IMR-90 (cell line): Measurements from ENCODE around the gene PIEZO1. TPM values are rescaled to one million over a fixed set of nuclear protein-coding genes. Genes with fewer than 3 reads are reported as not detected.

ENCODE experiments used
- ATAC-seq: fragments of 200-7000 bp; cut with Tn5 transposase; 2 replicates; pipeline ENCODE4 v1.9.1; 2020; ENCODE audit warnings: low read depth, mild to moderate bottlenecking, moderate library complexity
- BruUV-seq: library from RNA; stranded (reverse); fragments of 400-500 nt; replicated peaks from 2 replicates; lab custom pipeline; 2021; lab: Mats Ljungman, UMichigan
- CTCF ChIA-PET: fragments of 300-600 bp; formaldehyde crosslinking; extraction: SDS; loops from one replicate; lab custom pipeline; 2021; ENCODE audit warnings: antibody characterized with exemption; lab: Yijun Ruan, JAX
- POLR2A ChIA-PET: fragments of 300-600 bp; sonication (Branson Sonifier 250); formaldehyde crosslinking; loops from one replicate; lab custom pipeline; 2022; ENCODE audit warnings: antibody characterized with exemption; ENCODE audit not compliant: unreplicated experiment; lab: Charles Lee
- DNase-seq: peaks from one replicate; pipeline ENCODE4 v3.0.0; 2013
- H2AFZ ChIP-seq: replicated peaks from 2 replicates; pipeline ENCODE3; 2013; ENCODE audit warnings: low read length, mild to moderate bottlenecking; ENCODE audit not compliant: poor library complexity
- H2AK5ac ChIP-seq: 2 replicates; pipeline ENCODE4 v1.6.1; 2013; ENCODE audit warnings: low read depth, low read length, inconsistent platforms
- H2AK9ac ChIP-seq: replicated peaks from 2 replicates; pipeline ENCODE3; 2013; ENCODE audit warnings: mild to moderate bottlenecking, low read depth, low read length, moderate library complexity; ENCODE audit not compliant: poor library complexity
- H2BK120ac ChIP-seq: 2 replicates; pipeline ENCODE4 v1.6.1; 2013; ENCODE audit warnings: low read depth, low read length, inconsistent platforms
- H2BK15ac ChIP-seq: 3 replicates; pipeline ENCODE4 v1.6.1; 2013; ENCODE audit warnings: low read depth, low read length, inconsistent platforms
- H2BK20ac ChIP-seq: 2 replicates; pipeline ENCODE4 v1.6.1; 2013; ENCODE audit warnings: low read depth, mild to moderate bottlenecking, inconsistent platforms, low read length, moderate library complexity
- H2BK5ac ChIP-seq: 2 replicates; pipeline ENCODE4 v1.6.1; 2013; ENCODE audit warnings: mild to moderate bottlenecking, low read depth, low read length, inconsistent platforms; ENCODE audit not compliant: poor library complexity, severe bottlenecking
- H3K14ac ChIP-seq: replicated peaks from 2 replicates; pipeline ENCODE4 v1.6.1; 2013; ENCODE audit warnings: low read depth, low read length, inconsistent platforms
- H3K18ac ChIP-seq: 2 replicates; pipeline ENCODE4 v1.6.1; 2013; ENCODE audit warnings: low read depth, low read length, control low read depth
- H3K23ac ChIP-seq: 2 replicates; pipeline ENCODE4 v1.6.1; 2013; ENCODE audit warnings: low read depth, low read length, inconsistent platforms
- H3K27ac ChIP-seq: 2 replicates; pipeline ENCODE4 v1.5.1; 2013; ENCODE audit warnings: mild to moderate bottlenecking, control low read depth, low read length; ENCODE audit not compliant: insufficient read depth
- H3K27me3 ChIP-seq: 2 replicates; pipeline ENCODE4 v1.6.1; 2013; ENCODE audit warnings: low read length; ENCODE audit not compliant: control insufficient read depth, insufficient read depth
- H3K36me3 ChIP-seq: 2 replicates; pipeline ENCODE4 v1.6.1; 2013; ENCODE audit warnings: low read length, mixed read lengths; ENCODE audit not compliant: control insufficient read depth, insufficient read depth
- H3K4ac ChIP-seq: 2 replicates; pipeline ENCODE4 v1.6.1; 2013; ENCODE audit warnings: low read depth, low read length, inconsistent platforms
- H3K4me1 ChIP-seq: 2 replicates; pipeline ENCODE4 v1.6.1; 2013; ENCODE audit warnings: low read length, mixed read lengths; ENCODE audit not compliant: control insufficient read depth, insufficient read depth
- H3K4me2 ChIP-seq: 2 replicates; pipeline ENCODE4 v1.6.1; 2013; ENCODE audit warnings: low read depth, mild to moderate bottlenecking, control low read depth, low read length, moderate library complexity
- H3K4me3 ChIP-seq: 2 replicates; pipeline ENCODE4 v1.5.1; 2013; ENCODE audit warnings: low read depth, mild to moderate bottlenecking, control low read depth, low read length, moderate library complexity; ENCODE audit not compliant: insufficient read depth
- H3K56ac ChIP-seq: 2 replicates; pipeline ENCODE4 v1.6.1; 2013; ENCODE audit warnings: low read length, inconsistent platforms; ENCODE audit not compliant: insufficient read depth; ENCODE audit errors: extremely low read depth
- H3K79me1 ChIP-seq, 2 experiments: 2 replicates each; pipeline ENCODE4 v1.6.1; 2013; ENCODE audit warnings: low read length in 2 of 2, inconsistent platforms in 1 of 2, low read depth in 1 of 2
- H3K9ac ChIP-seq: 2 replicates; pipeline ENCODE4 v1.6.1; 2013; ENCODE audit warnings: low read depth, low read length, control low read depth
- H3K9me1 ChIP-seq: 2 replicates; pipeline ENCODE4 v1.6.1; 2013; ENCODE audit warnings: low read length, inconsistent platforms; ENCODE audit not compliant: insufficient read depth
- H3K9me3 ChIP-seq: 2 replicates; pipeline ENCODE4 v1.6.1; 2013; ENCODE audit warnings: low read length; ENCODE audit not compliant: control insufficient read depth, insufficient read depth
- H4K20me1 ChIP-seq: 2 replicates; pipeline ENCODE4 v1.6.1; 2013; ENCODE audit warnings: low read length, inconsistent platforms; ENCODE audit not compliant: insufficient read depth
- H4K5ac ChIP-seq: 2 replicates; pipeline ENCODE4 v1.6.1; 2013; ENCODE audit warnings: mild to moderate bottlenecking, low read depth, low read length, control low read depth
- H4K8ac ChIP-seq, 2 experiments: 2 replicates each; pipeline ENCODE4 v1.6.1; 2013; ENCODE audit warnings: low read depth in 2 of 2, low read length in 2 of 2, control low read depth in 1 of 2, inconsistent platforms in 1 of 2
- H4K91ac ChIP-seq: 2 replicates; pipeline ENCODE4 v1.6.1; 2013; ENCODE audit warnings: low read depth, low read length, inconsistent platforms; ENCODE audit not compliant: insufficient read depth
- BHLHE40 ChIP-seq: fragments of 150-350 bp; IDR thresholded peaks from 2 replicates; pipeline ENCODE4 v1.6.1; 2016; ENCODE audit warnings: mild to moderate bottlenecking, low read depth, low read length
- FOS ChIP-seq: fragments of 150-350 bp; IDR thresholded peaks from 2 replicates; pipeline ENCODE4 v1.6.1; 2016; ENCODE audit warnings: low read depth, low read length
- MAZ ChIP-seq: IDR thresholded peaks from 2 replicates; pipeline ENCODE4 v1.6.1; 2012; ENCODE audit warnings: low read depth, mild to moderate bottlenecking, low read length, improper control_type of control experiment, moderate library complexity, borderline replicate concordance
- MXI1 ChIP-seq: IDR thresholded peaks from 2 replicates; pipeline ENCODE4 v1.6.1; 2012; ENCODE audit warnings: low read depth, mild to moderate bottlenecking, low read length, moderate library complexity, borderline replicate concordance
- NFE2L2 ChIP-seq: fragments of 150-350 bp; IDR thresholded peaks from 2 replicates; pipeline ENCODE4 v1.6.1; 2016; ENCODE audit warnings: low read depth, mild to moderate bottlenecking, low read length
- POLR2A ChIP-seq: IDR thresholded peaks from 2 replicates; pipeline ENCODE4 v1.6.1; 2012; ENCODE audit warnings: mild to moderate bottlenecking, low read depth, low read length
- RAD21 ChIP-seq: IDR thresholded peaks from 2 replicates; pipeline ENCODE4 v1.6.1; 2012; ENCODE audit warnings: low read length, improper control_type of control experiment
- SMC3 ChIP-seq: fragments of 150-350 bp; IDR thresholded peaks from 2 replicates; pipeline ENCODE4 v1.6.1; 2016; ENCODE audit warnings: low read depth, mild to moderate bottlenecking, antibody characterized with exemption, low read length, moderate library complexity
- WGBS, 2 experiments: methylation state at CpG; one replicate each; pipeline versions ENCODE4 v1.1.5 to v1.1.7; 2013; ENCODE audit warnings: missing lambda C conversion rate in 2 of 2; ENCODE audit not compliant: insufficient read length in 1 of 2; ENCODE audit errors: extremely low coverage in 2 of 2; 5-methylcytosine and 5-hydroxymethylcytosine counted together
- dilution Hi-C: fragments of 300-500 bp; cut with HindIII; formaldehyde crosslinking; loops from one replicate; pipeline ENCODE4 v1.14.3; 2018; ENCODE audit warnings: low sequenced_read_pairs; ENCODE audit not compliant: unreplicated experiment
- in situ Hi-C: fragments of 300-500 bp; cut with MboI; formaldehyde crosslinking; loops from 3 replicates; pipeline ENCODE4 v1.14.3; 2019; ENCODE audit warnings: low sequenced_read_pairs, inconsistent platforms, mixed read lengths
- intact Hi-C: fragments of 100-400 bp; cut with micrococcal nuclease; formaldehyde crosslinking; loops from 2 replicates; pipeline ENCODE4 v1.10.0; 2022
- polyA plus RNA-seq, 3 experiments: library from polyadenylated mRNA; depleted of rRNA; stranded (reverse); fragments of >200 nt; gene quantifications; 2 replicates each; pipeline ENCODE4 v1.2.3, GENCODE V29; 2012; ENCODE audit warnings: low replicate concordance in 1 of 3
- total RNA-seq: library from RNA; depleted of rRNA; stranded (reverse); fragments of >200 nt; gene quantifications from 2 replicates; pipeline ENCODE4 v1.2.3, GENCODE V29; 2012
- TF ChIP-seq, protein P1 (sequence below): fragments of 150-350 bp; IDR thresholded peaks from 2 replicates; pipeline ENCODE4 v1.6.1; 2017; ENCODE audit warnings: mild to moderate bottlenecking, antibody characterized with exemption, low read length, low read depth
- TF ChIP-seq, protein P2 (sequence below): fragments of 150-350 bp; IDR thresholded peaks from 2 replicates; pipeline ENCODE4 v1.6.1; 2016; ENCODE audit warnings: low read depth, mild to moderate bottlenecking, low read length, moderate library complexity, borderline replicate concordance
- TF ChIP-seq, protein P3 (sequence below): conservative IDR thresholded peaks from 2 replicates; pipeline ENCODE4 v1.5.1; 2012; ENCODE audit warnings: mild to moderate bottlenecking, low read depth, low read length, improper control_type of control experiment

The PIEZO1 gene
- total and polyA plus RNA-seq, 2 of the 4 experiments (the other 2 are of a cell fraction), result 36.2 to 372 TPM

- H3K4me1 ChIP-seq, result peaks cover 5% of the 10 kb centered on the region; the same call in 1 of the 2 replicates
- H3K79me1 ChIP-seq, result peaks cover 11 to 47% of the 10 kb centered on the region in 2 experiments; a peak in 3 of 4 replicates
- no peak overlapping the region for H3K4ac ChIP-seq
- H2BK5ac ChIP-seq, result no peak overlapping the region
- POLR2A ChIA-PET, result interaction anchor here (0.5 kb wide), 1 partner anchor 104 kb away, joined by 4 read pairs; no protein-coding TSS in a partner anchor
- no peak overlapping the region for H4K5ac ChIP-seq
- no peak for TF ChIP-seq NFE2L2
- TF ChIP-seq BHLHE40, result no peak
- TF ChIP-seq, protein P1, sequence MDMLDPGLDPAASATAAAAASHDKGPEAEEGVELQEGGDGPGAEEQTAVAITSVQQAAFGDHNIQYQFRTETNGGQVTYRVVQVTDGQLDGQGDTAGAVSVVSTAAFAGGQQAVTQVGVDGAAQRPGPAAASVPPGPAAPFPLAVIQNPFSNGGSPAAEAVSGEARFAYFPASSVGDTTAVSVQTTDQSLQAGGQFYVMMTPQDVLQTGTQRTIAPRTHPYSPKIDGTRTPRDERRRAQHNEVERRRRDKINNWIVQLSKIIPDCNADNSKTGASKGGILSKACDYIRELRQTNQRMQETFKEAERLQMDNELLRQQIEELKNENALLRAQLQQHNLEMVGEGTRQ, result no peak
- no peak for TF ChIP-seq MAZ
- TF ChIP-seq, protein P2, sequence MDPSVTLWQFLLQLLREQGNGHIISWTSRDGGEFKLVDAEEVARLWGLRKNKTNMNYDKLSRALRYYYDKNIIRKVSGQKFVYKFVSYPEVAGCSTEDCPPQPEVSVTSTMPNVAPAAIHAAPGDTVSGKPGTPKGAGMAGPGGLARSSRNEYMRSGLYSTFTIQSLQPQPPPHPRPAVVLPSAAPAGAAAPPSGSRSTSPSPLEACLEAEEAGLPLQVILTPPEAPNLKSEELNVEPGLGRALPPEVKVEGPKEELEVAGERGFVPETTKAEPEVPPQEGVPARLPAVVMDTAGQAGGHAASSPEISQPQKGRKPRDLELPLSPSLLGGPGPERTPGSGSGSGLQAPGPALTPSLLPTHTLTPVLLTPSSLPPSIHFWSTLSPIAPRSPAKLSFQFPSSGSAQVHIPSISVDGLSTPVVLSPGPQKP, result no peak
- TF ChIP-seq SMC3, result no peak
- no peak for TF ChIP-seq FOS
- TF ChIP-seq, protein P3, sequence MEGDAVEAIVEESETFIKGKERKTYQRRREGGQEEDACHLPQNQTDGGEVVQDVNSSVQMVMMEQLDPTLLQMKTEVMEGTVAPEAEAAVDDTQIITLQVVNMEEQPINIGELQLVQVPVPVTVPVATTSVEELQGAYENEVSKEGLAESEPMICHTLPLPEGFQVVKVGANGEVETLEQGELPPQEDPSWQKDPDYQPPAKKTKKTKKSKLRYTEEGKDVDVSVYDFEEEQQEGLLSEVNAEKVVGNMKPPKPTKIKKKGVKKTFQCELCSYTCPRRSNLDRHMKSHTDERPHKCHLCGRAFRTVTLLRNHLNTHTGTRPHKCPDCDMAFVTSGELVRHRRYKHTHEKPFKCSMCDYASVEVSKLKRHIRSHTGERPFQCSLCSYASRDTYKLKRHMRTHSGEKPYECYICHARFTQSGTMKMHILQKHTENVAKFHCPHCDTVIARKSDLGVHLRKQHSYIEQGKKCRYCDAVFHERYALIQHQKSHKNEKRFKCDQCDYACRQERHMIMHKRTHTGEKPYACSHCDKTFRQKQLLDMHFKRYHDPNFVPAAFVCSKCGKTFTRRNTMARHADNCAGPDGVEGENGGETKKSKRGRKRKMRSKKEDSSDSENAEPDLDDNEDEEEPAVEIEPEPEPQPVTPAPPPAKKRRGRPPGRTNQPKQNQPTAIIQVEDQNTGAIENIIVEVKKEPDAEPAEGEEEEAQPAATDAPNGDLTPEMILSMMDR, result no peak
- TF ChIP-seq MXI1, result no peak
- TF ChIP-seq RAD21, result no peak
- TF ChIP-seq POLR2A, result no peak
- in situ Hi-C loops, result no loop called here
- H3K27ac ChIP-seq, result no peak overlapping the region
- no peak for DNase-seq
- H2AFZ ChIP-seq, result no peak overlapping the region
- H4K20me1 ChIP-seq, result peaks cover 38% of the 10 kb centered on the region
- intact Hi-C loops, result no loop called here
- no peak overlapping the region for H4K91ac ChIP-seq
- H3K23ac ChIP-seq, result no peak overlapping the region
- H2BK15ac ChIP-seq, result no peak overlapping the region
- no peak overlapping the region for H4K8ac ChIP-seq
- no peak overlapping the region for H3K4me3 ChIP-seq
- no peak overlapping the region for H3K56ac ChIP-seq
- no TSS peak for BruUV-seq
- no peak overlapping the region for H2BK20ac ChIP-seq
- H3K14ac ChIP-seq, result no peak overlapping the region
- H2AK9ac ChIP-seq, result no peak overlapping the region
- no peak for ATAC-seq
- no peaks in the 10 kb centered on the region for H3K27me3 ChIP-seq
- H3K4me2 ChIP-seq, result no peak overlapping the region
- no peak overlapping the region for H3K18ac ChIP-seq
- H3K9ac ChIP-seq, result no peak overlapping the region
- peaks cover 38% of the 10 kb centered on the region for H3K36me3 ChIP-seq
- H2BK120ac ChIP-seq, result no peak overlapping the region
- no peak overlapping the region for H2AK5ac ChIP-seq
- H3K9me1 ChIP-seq, result no peaks in the 10 kb centered on the region
- 77% methylated on average over 8 of the region's 18 CpGs; no CpG with 5 or more reads in 1 of the 2 experiments for WGBS, 2 experiments
- CTCF ChIA-PET, result no interaction called here
- no peaks in the 10 kb centered on the region for H3K9me3 ChIP-seq
- dilution Hi-C loops, result no loop called here
These were observed 73.2 kb downstream of the PIEZO1 start for GRCh38 chr16:88711750-88712340.
